GM21786 (cell line): ENCODE results near the gene NME7.
"Not testable (repeated sequence)": the region's sequence is repeated elsewhere in the genome, so short reads cannot be mapped to it uniquely, and the experiment has no call there.

Source experiments
- ATAC-seq: cut with Tn5 transposase; IDR thresholded peaks from one replicate; pipeline ENCODE4 v1.9.1; 2021; ENCODE audit not compliant: unreplicated experiment

The NME7 gene

DNA sequence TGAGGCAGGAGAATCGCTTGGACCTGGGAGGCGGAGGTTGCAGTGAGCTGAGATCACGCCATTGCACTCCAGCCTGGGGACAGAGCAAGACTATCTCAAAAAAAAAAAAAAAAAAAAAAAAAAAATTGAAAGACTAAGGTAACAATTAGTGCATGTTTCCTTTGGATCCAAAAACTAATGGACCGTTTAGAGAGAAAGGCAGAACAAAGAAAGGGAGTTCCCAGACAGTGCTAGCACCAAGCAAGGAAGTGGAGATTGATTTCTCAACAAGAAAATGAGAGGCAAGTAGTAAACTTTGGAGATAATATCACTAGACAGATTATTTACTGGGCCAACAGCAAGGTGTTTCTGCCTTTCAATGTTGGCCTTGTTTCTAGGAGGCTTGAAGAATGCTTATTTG is 236.9 kb downstream of the NME7 start:
- no peak for ATAC-seq

DNA sequence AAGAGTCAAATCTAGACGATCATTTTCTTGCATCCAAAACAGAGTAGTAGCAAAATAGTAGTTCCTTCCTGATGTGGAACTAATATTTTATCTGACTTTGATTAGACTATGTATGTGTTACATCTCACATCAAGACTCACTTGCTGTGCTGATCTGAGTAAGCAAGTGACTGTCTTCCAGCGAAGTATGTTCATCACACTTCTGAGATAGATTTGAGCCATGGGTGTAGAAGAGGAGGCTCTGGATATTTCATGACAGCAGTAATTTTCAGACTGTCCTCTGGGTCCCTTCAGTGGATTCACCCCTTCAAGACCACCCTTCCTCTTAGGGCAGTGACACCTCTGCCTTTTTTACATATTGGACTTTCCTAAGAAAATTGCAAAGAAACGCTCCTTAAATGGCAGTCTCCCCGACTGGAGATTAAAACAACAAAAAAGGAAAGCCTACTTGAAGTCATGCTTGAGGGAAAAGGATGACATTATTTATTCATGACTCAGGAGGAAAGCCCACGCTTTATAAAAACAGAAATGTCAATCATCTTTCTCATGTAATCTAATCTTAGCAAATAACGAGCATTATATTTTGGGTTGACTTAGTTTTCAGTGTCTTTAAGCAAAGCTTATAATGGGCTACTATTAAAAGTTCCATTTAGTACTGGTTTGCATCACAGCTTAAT is 238.3 kb downstream of the NME7 start:
- no peak for ATAC-seq

DNA sequence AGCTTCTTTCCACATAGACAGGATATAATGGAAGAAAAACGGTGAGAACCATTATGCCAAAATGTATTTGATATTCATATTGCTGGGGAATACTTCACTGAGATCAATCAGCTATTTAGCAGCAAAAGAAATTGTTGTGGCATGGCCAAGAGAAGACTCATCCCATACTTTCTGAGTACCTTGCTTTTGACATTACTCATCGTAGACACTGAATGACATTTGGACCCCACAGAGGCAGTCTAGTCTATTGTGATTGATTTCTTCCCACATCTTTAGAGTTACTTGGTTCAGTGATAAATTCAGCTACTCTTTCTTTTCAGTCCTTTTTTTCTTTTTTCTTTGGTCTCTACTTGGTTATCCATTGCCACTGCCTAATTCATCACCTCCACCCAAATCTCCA is 239.0 kb downstream of the NME7 start:
- ATAC-seq: no peak

DNA sequence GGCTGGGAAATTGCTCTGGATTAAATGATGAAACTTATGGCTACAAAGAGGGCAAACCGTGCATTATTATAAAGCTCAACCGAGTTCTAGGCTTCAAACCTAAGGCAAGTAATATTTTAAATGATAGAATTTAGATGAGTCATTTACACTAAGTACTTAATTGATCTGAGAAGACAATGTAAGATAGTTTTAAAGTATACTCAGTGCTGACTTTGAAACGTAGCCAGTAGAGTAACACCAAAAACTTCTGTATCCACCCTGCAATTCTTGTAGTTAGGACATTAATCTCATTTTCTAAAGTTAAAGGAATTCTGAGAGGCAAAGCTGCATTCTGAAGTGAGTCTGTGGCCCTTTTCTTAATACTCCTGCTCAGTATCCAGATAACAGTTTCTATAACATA is 240.3 kb downstream of the NME7 start:
- no peak for ATAC-seq

DNA sequence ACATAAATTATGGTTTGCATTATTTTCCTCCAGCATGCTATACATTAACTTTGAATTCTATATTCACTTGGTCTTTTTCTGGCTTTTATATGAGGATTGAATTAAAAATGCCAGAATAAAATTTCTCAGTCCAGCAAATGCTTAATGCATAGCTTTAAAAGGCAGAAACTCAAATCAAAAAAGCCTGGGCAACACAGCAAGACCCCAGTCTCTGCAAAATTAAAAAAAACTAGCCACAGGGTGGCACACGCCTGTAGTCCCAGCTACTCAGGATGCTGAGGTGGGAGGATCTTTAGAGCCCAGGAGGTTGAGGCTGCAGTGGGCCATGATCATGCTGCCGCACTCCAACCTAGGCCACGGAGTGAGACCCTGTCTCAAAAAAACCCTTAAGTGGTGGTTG is 241.3 kb downstream of the NME7 start:
- ATAC-seq: no peak

DNA sequence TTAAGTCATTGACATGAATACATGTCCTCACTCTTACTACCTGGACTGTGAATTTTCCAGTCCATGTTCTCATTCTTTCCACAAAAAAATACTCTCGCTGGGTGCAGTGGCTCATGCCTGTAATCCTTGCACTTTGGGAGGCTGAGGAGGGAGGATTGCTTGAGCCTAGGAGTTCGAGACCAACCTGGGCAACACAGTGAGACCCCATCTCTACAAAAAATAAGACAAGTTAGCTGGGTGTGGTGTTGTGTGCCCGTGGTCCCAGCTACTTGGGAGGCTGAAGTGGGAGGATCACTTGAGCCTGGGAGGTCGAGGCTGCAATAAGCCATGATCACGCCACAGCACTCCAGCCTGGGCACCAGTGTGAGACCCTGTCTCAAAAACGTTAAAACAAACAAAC is 242.0 kb downstream of the NME7 start:
- ATAC-seq: not testable (repeated sequence)

DNA sequence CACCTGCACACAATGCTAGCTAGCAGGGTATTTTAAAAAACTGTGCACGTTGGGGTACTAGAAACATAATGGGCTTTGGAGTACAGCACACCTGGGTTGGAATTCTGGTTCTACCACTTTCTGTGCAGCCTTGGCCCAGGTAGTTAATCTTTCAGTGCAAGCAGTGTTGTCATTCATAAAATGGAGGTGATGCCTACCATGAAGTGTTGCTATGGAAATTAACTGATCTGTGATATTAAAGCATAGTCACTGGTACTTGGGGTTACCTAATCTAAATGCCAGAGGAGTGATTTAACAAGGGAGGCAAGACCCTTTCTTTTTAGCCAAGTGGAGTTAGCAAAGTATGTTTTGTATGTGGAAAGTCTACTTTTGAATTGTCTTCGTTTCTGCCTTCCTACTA is 243.1 kb downstream of the NME7 start:
- no peak for ATAC-seq

DNA sequence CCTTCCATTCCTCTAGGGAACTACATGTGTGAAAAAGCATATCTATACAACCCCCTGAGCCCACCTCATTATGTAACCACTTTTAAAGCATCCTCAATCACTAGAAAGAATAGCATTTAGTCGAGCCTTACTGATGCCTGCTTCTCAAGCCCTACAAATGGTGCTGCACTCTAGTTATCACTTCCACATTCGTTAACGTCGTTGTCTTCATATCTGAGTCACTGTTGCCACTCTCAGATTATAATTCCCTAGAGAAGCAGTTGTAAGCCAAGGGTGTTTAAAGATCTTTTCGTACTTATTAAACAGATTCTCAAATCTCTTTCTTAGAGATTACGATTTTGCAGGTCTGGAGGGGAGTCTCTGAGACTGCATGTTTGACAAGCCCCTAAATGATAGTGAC is 244.6 kb downstream of the NME7 start:
- peak; percentile 81 for ATAC-seq

DNA sequence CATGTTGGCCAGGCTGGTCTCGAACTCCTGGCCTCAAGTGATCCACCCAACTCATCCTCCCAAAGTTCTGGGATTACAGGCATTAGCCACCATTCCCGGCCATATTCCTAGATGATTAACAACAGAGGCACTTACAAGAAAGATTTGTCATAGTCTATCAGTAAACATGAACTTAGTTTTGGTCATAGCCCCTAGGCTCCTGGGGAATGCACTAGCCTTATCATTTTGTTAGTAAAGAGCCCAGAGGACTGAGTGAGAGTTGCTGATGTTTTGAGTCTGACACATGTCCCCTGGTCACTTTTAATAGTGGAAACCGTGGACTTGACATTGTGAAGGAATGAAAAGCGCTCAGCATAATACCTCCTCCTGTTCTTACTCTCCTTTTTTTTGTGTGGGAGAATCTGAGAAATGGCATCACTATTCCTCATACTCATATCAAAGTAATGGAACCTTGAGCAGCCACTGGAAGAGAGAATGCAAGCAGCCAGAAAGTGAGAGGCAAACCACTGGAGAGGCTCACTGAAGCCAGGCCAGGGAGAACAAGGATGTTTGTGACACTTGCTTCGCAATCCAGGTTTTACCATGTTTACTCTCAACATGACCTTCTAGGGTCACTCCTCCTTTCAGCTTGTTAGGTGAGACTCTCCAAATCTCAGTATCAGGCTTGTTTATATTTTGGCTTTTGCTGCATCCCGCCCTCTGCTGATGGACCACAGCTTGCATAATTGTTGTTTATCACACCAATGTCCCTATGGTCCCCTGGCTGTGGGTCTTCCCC is 246.3 kb downstream of the NME7 start:
- no peak for ATAC-seq

DNA sequence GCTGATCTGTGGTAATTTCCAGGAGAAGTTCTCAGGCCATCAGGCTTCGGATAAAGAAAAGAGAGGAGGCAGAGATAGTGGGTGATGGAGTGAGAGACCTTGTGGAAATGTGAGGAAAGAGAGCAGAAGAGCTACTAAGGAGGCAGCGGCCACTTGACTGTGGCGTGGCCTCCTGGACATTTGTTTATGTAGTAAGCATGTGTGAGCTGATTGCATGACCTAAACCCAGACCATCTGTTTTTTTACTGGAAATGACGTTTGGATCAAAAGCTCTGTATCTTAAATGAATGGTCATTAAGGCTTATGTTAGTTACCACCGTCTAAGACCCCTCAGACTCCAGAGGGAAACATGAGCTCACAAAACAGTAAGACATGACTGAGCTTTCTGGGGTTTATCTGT is 247.5 kb downstream of the NME7 start:
- ATAC-seq: no peak

DNA sequence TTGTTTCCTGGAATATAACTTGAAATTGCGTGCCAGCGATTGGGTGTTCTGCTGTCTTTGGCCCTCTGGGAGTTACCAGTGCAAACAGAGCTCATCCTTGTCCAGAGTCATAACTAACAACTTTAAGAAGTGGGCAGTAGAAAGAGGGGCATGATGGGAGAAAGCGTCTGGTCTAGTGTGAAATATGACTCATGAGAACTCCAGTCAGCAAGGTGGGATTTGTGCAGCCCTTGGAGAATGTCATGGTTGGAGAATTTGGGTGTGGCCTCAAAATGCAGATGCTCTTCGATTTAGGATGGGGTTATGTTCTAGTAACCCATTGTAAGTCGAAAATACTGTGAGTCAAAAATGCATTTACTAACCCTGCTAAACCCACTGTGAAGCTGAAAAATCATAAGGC is 248.2 kb downstream of the NME7 start:
- no peak for ATAC-seq

DNA sequence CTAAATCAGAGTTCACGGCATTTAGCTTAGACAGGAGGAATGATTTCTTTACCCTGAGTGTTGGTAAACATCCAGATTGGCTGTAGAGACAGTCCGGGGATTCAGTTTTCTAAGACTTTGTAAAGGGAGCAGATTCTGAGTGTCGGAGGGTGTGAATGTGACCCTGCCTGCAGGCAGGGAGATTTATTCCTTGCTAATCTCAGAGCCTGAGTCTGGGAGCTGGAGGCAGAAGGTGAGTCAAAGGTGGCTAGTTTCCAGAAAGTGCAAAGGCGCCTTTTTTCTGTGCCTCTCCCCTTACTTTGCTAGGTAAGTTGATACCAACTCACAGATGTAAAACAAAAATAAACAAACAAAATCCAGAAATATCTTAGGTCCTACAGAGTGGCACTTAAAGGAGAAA is 249.4 kb downstream of the NME7 start:
- ATAC-seq: no peak

DNA sequence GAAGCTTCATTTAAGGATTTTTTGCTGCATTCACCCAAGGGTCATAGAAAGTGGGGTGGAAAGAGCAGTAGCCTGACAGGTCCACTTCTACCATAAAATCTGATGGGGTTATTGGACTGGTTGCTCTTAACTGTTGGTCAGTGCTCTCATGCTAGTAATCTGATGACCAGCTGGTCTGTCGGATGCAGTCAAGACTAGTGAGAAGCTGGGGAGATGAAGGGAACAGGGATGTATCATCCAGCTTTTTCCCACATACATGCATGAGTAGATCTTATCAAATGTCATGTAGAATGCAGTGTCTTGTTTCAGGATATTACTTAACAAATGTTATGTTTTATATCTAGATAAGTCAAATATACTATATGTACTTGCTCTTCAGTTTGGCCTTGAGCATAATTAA is 250.0 kb downstream of the NME7 start:
- no peak for ATAC-seq

DNA sequence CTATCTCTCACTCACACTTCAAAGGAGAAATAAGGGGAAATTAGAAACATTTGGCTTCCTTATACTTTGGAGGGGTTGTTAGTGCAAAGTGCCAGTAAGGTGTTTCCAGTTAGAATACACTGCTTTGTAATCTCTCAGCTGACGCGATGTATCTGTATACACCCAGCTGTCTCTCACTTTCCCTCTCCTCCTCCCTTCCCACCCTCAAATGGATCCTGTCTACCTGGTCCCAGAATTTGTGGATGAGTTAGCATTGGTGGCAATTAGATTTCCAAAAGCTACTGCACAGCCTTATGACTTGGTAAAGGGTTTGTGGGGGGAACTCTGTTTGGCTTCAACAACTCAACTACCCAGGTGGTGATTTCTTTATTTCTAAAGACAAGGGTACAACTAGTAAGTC is 250.6 kb downstream of the NME7 start:
- ATAC-seq: no peak

DNA sequence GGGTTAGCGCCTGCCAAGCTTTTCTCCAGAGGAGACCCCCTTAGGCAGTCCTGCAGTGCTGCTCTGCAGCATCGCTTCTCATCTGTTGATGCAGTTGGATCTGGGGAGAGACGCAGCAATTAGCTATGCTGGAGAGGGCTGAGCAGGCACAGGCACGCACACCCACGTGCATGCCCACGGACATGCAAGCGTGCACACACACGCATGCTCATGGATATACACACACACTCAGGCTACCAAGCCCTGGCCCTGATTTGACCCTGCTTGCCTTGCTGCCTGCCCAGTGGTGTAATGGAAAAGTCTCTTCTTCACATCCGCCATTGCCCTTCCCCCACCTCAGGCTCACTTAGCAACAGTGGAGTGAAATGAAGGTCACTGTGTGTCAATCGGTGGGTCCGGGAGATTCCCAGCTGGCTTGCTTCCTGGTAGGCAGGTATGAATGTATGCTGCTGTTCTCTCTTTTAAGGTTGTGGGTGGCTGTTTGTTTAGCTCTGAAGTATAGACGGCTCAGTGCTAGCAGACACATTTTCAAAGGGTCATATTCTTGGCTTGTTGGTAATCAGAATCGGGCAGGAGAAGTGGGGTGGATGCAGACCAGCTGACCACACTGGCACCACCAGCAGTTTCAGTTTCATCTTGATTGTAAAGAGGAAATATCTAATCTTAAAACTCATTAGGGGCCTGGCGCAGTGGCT is 251.6 kb downstream of the NME7 start:
- peak; percentile 76 for ATAC-seq

DNA sequence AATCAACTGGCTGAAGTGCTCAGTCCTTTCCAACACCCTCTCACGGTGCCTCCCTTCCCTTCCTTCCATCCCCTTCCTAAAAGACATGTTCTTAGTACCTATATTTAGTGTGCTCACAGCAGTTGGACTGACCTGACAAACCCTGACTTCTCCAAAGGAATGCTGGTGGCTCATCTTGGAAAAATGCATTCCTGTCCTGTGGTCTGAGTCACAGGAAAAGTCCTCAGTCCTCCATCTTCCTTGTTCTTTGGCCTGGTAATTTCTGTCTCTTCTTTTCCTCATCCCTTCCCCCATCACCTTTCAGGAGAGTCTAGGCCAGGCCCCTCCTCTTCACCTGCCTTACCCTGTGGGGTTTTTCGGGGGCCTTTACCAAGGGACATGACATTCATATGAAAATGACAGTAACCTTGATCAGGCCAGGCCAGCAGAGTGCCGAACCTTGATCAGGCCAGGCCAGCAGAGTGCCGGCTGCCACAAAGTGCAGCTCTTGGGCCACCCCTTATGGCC is 253.9 kb downstream of the NME7 start:
- no peak for ATAC-seq

DNA sequence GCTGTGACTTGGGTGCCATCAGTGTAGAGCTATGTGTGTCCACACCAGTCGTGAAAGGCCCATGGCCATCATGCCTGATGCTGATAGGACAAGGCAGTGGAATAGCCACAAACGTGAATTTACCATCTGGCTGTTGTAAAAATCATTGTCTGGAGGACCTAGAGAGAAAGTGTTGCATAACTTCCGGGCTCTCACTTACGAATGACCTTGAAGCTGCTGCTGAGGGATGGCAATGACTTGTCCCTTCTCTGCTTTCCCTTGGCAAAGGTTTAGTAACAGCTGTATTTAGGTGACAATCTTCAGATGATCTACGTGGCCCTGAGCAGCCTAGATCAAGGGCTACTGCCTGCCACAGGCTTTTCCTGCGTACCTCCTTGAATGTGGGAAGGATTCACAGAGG is 255.4 kb downstream of the NME7 start:
- no peak for ATAC-seq

DNA sequence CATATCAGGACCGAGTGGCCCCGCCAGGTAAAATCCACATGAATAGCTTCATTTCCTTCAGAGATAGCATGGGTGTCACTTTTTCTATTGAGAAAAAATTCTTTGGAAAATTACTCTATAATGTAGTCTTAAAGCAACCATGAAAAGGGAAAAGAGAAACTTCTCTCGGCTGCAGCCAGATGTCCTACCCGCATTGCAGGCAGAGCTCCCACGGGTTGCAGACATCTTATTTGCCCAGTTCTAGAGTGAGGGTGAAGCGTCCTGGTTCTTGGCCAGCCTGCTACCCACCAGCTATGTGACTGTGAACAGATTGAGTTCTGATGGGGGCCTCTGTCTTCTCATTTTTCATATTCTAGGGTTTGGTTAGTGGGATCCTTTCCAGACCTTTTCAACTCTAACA is 256.1 kb downstream of the NME7 start:
- ATAC-seq: no peak

DNA sequence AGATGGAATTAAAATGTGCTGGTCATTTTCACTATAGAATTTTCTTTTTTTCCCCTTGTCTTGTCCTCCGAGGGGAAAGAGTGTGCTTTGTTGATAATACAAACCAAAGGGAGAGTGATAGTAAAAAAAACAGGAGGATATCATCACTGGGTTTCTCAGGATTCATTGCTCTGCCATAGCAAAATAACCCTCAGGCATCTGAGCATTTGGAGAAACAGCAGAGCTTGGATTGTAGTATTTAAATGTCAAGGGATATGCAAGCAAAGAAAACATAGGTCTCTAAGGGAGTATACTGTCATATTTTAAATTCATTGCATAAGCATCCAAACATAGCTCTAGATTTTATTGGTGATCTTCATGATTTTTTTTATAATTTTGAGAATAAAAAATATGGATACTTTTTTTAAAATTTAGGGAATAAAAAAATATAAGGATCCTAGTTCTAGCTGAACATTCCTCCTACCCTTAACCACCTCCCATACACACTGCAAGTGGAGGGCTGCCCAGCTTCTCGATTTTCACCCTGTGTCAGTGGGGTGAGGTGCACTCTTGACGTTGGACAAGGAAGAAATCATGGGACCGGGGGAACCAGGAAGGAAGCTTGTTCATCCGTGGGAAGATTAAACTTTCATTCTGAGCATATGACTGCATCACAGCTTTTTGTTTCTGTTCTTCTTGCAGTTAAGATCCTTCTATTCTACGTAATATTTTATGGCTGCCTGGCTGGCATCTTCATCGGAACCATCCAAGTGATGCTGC is 256.7 kb downstream of the NME7 start:
- ATAC-seq: no peak

DNA sequence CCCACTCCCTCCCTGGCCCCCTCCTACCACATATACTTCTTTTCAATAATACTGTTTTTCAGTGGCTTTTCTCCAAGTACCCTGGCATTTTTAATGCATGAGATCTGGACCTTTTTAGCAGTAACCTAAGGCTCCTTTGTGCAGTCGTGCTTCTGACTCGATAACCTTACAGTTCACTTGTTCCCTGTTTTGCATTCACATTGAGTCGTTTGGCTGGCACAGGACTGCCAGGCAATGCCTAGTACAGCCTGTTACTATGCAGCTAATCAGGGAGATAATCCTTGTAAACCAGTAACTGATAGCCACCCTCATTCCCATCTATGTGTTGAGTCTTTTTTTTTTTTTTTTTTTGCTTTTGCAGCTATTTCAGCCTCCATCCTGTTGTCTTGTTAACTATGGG is 257.4 kb downstream of the NME7 start:
- no peak for ATAC-seq

DNA sequence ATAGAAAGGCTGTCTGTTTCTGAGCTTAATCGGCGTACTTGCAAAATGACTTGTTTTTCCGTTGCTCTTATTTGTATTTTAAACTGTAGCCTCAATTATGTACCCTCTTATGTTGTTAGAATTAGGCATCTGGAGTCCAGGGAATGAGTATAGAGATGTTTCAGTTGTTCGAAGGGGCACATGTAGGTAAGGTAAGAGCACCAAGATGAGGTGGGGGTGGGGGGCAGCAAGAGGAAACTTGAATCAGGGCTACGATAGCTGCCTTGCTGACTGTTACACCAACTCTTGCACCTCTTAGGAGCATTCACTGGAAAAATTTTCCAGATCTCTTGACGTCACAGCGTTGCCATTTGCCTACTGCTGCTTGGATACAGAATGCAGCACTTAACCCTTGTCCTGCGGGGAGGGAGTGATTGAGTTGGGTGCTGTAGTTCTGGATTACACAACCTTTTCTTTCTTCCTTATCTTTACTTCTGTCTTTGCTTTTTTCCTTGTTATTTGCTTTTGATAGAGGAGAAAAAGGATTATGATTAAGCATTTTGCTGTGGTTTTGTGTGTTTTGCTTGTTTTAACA is 257.9 kb downstream of the NME7 start:
- ATAC-seq: no peak
